HG02610 (cell line): ENCODE measurements around the gene SLC25A22.

Source experiments
- ATAC-seq: cut with Tn5 transposase; IDR thresholded peaks from one replicate; pipeline ENCODE4 v1.9.1; 2021; ENCODE audit warnings: mild to moderate bottlenecking, moderate library complexity; ENCODE audit not compliant: unreplicated experiment

Gene SLC25A22

DNA sequence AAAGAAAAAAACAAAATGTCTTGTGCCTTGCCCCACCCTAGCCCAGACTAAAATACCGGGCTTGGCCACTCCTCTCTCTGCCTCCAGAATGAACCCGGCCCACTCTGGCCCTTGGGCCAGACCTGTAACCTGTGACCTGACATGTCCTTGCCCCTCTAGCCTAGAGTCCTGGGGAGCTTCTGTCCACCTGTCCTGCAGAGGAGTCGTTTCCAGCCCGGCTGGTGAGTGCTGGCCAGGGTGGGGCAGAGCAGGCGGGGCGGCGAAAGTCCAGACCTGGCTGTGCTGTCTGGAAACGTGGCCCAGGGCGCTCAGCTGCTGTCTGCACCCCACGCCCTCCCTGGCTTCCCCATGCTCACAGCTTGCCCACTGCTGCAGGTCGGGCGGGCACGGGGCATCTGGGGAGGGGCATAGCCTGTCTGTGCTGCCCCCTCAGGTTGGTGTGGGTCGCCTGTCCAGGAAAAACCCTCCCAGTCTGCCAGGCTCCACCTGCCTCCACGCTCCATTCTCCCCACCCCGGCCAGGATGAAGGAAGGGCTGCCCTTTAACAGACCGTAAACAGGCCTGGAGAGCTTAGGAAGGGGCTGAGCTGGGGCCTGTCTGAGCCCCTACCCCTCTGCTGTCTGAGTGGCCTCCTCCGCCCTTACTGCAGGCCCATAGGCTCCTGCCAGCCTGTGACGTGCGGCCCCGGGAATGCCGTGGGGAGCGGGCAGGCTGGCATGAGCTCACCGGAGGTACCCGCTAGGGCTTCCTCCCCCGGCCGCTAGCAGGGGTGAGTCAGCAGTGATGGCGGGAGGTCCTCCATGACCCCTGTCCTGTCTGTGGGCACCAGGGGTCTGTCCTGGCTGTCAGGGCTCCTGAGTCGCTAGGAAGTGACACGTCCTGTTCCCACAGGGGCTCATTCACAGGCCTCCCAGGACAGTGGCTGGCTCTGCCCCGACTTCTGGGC lies 36.6 kb upstream of the SLC25A22 start:
- no peak for ATAC-seq

DNA sequence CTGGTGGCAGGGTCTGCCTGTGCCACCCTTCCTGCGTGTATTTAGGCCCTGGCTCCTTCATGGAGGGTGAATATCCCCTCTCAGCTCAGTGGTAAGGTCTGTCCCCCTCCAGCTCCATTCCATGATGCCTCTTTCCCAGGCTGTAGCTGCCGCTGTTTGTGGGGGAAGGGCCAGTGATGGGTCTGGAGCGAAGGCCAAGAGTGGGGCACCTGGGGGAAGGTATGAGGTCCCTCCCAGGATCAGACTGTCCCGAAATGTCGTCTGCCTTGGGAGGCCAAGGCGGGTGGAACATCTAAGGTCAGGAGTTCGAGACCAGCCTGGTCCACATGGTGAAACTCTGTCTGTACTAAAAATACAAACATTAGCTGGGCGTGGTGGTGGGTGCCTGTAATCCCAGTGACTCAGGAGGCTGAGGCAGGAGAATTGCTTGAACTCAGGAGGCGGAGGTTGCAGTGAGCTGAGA lies 35.8 kb upstream of the SLC25A22 start:
- no peak for ATAC-seq

DNA sequence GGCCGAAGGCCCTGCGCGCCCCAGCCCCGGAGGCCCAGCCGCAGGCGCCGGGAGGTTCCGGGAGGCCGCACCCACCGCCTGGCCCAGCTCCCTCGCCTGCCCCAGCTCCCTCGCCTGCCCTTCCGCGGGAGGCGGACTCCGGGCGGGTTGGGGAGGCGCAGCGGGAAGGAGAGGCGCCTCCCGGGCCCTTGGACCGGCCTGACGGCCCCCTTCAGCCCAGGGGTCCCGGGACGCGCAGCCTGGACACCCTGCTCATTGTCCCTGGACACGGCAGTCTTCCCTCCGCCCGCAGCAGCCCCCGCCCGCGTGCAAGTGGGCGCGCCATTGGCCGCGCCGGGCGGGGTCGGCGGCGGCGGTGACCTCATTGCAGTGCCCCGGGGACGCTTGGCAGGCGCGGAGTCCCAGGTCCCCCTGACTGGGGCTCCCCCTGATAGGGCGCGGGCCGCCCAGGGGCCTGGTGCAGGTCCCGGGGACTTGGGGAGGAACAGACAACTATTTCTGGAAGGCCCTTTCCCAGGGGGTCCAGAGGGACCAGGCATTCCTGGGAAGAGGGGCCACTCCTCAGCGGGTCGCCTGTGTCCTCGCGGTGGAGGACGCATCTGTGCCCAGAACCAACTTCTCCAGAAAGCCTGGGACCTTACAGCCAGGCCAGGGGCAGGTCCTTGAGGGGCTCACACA lies 35.2 kb upstream of the SLC25A22 start:
- ATAC-seq: no peak

DNA sequence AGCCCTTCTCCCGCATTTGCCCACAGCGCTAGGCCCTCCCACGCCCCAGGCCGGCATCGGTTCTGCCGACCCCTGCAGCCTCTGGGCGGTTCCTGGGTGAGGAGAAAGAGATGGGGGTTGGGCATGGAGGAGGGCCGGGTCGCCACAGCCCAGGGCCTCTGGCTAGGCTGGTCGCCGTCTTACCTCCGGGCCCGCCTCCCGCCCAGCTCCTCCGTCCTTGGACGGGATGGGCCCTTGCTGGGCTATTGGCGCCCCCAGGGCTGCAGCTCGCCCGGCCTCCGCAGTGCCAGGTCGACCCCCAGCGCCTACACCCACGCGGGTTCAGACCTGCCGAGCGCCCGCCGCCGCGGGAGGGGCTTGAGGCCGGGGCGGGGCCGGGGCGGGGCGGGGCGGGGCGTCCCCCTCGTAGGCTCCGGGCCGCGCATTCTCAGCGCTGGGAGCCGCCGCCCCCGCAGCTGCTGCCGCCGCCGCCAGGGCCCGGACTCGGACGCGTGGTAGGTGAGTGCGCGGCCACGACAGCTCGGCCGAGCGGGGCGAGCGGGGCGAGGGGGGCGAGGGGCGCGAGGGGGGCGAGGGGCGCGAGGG lies 34.5 kb upstream of the SLC25A22 start, which contains the start of gene CD151:
Gene CD151 (plus strand): TSS at position 424 of the 585 bp plus-strand sequence. CDS start 3,118 bp downstream, outside the sequence.
- ATAC-seq: no peak

DNA sequence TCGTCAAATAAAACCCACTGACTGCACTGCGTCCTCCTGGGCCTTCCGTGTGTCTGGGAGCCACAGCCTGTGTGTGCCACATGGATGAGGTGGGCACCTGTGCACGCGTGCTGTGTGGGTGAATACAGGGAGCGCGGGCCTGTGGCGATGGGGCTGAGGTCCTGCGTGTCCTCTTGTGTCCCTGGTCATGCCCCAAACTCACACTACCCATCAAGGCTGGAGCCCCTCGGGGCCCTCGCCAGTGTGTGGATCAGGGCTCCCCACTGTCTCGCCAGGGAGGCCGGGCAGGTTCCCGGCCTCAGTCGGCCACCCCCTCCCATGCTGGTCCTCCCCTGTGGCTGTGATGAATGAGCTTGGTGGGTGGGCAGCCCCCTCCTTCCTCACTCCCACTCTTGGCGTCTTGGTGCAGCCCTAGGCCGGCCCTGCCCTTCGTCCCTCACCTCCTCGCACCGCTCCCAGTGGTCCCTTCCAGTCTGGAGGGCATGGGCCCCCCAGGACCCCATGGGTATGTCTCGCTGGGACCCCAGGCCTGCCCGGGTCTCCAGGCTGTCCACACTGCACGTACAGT lies 34.0 kb upstream of the SLC25A22 start:
- ATAC-seq: no peak

DNA sequence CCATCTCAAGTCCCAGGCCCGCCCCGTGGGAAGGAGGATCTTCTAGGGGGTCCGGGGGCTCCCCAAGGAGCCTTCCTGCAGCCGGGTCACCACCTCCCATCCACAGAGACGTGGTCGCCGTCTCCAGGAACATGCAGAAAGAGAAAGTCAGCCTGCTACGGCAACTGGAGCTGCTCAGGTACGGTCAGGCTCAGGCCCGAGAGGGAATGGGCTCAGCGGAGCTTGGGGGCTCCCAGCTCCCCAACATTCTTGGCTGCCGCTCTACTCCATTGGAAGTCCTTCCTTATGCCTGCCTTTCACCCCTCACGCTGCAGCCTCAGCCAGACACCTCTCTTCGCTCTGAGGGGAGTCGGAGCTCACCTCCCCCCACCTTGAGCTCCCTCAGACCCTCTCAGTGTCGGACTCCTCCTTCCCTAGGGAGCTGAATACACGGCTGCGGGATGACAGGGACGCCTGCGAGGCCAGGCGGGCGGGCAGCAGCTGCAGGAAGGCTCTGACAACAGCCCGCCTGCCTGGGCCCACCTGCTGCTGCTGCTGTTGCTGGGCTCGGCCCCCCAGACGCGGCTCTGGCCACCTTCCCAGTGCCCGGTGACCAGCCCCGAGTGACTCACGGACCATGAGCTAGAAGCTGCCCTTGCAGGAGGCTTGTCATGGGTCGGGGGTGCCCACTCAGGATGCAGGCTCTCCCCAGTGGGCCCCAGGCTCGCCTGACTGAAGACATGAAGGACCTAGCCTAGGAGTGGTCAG lies 33.2 kb upstream of the SLC25A22 start:
- ATAC-seq: no peak

DNA sequence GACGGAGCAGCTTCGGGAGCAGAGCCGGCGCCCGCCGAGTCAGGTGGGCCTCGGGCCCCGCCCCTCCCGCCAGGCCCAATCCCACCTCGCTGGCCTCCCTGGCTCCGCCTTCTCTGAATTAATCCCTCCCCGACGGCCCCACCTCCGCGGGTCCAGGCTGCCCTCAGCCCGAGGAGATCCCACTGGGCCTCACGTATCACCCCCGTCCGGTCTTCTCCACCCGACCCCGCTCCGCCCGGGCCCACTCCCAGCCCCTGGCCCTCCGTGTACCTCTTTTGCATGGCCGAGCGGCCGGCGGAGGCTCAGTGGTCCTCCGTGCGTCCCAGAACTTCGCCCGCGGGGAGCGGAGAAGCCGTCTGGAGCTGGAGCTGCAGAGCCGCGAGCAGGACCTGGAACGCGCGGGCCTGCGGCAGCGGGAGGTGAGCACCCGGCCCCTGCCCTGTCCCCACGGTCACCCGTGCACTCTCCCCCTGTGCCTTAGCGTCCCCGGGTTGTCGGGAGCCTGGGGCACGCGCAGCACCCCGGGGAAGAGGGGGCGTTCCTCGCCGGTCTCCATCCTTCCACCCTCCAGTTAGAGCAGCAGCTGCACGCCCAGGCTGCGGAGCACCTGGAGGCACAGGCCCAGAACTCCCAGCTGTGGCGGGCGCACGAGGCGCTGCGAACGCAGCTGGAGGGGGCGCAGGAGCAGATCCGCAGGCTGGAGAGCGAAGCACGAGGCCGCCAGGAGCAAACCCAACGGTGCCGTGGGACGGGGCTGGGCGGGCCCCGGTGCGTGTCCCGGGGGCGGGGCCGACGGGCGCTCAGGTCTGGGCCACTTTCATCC lies 32.4 kb upstream of the SLC25A22 start:
- ATAC-seq: peak; percentile 30

DNA sequence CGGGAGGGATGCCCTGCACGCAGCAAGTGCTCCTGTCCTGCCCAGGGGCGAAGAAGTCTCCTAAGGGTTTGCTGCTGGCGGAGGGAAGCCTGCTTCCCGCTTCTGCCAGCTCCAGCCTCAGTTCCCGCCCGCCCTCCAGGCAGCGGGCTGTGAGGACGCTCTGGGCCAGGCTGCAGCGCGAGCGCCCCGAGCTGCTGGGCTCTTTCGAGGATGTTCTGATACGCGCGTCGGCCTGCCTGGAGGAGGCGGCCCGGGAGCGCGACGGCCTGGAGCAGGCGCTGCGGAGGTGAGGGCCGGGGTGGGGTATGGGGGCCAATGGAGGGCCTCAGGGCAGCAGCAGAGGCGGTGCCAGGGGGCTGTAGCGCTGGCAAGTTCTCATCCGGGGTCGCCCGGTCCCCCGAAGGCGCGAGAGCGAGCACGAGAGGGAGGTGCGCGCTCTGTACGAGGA lies 31.8 kb upstream of the SLC25A22 start:
- ATAC-seq: no peak

DNA sequence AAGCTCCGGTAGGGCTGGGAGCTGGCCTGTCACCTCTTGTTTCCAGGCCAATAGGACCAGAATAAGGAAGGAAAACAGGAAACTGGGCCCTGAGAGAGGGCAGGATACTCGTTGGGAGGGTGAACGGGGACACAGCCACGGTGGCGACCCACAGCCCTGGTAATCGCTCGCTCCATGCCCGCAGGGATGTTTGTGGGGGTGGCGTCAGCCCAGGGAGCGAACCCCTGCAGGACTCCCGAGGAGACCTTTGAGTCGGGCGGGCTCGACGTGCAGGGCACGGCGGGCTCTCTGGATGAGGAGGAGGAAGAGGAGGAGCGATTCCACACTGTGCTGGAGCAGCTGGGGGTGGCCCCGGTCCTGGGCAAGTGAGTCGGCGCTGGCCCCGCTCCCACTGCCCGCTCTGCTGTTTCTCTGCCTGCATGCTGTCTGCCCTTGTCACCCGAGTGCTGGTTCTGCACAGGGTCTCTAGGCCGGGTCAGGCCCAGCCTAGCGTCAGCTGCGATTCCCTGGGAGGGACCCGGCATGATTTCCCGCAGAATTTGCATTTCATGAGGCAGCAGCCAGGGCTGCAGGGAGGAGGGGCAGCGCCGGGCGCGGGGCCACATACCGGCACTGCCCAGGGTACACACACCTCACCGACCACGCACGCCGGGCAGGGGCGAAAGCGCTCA lies 31.2 kb upstream of the SLC25A22 start:
- no peak for ATAC-seq

DNA sequence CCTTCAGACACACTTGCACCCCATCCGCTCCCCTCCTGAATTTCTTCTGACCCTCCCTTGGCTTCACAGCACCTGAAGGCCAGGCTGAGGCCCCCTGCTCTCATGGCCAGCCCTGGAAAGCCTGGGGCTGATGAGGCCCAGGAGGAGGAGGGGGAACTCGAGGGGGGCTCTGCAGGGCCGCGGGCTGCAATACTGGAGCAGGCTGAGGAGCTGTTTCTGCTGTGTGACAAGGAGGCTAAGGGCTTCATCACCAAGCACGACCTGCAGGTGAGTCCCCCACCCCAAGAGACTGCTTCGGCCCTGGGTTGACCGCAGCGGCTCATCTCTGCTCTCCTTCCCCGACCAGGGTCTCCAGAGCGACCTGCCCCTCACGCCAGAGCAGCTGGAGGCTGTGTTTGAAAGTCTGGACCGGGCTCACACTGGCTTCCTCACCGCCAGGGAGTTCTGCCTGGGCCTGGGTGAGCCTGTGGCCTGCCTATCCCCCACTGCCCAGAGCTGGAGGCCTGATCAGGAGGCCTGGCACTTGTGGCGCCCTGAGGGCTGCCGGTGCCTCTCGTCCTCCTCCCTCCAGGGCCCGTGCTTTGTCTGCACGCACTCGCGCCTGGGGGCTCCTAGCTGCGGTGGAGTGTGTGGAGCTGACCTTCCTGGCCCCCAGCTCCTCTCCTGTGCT lies 30.6 kb upstream of the SLC25A22 start:
- ATAC-seq: no peak

DNA sequence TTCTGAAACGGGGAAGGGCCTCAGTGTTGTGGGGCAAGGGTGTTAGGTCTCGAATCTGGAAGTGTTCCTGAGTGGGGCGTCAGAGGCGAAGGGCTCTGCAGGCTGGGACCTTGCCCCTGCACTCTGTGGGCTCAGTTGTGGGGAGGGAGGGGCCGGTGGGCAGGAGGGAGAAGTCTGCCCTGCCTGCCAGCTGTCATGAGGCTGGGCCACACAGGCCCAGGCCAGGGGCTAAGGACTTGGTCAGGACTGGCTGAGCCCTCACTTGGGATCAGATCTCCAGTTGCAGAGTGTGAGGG lies 29.8 kb upstream of the SLC25A22 start, which contains the start of gene CRACR2B:
Gene CRACR2B (plus strand): TSS at position 23 of the 296 bp plus-strand sequence. CDS start 689 bp downstream, outside the sequence.
- no peak for ATAC-seq

DNA sequence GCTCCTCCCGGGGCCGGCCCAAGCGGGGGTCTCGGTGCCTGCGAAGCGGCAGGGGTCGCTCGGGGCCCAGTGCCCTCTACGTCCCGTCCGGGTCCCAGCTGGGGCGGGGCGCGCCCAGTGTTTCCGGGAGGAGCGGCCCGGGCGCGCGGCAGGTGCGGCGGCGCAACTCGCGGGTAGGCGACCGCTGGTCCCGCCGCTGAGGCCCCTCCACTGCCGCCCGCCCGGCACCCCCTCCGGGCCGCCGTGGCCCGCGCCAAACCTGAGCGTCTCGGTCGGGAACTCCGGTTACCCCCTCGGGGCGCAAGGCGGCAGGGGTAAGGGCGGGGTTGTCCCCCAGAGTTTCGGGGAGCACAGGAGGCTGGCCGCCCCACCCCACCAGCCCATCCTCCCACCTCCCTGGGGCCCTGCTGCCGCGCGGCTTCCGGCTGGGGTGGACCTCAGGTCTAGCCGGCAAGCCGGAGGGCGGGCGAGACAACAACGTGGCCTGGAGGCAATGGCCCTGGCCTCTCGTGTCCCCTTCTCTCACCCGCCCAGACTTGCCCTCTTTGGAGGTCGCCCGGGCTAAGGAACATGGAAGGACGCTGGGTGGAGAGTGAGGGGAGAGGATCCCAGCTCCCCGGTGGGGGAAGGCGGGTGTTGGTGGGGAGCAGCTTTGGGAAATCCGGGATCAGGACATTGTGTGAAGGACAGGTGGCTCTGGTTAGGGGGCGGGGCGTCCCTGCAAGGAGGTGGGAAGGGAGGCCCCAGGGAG lies 29.2 kb upstream of the SLC25A22 start:
- ATAC-seq: no peak

DNA sequence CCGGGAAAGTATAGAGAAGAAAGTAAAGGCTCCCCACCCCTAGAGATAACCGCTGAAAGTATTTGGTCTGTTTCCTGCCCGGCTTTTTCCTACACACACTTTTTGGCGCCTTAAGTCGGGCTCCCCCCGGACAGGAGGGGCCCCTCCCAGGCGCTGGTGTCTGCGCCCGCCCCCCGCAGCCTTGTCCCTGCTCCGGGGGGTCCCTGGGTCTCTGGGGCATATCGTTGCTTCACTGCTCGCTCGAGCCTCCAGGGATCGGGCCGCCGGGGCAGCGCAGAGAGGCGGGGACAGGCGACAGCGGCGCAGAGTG lies 28.7 kb upstream of the SLC25A22 start:
- no peak for ATAC-seq

DNA sequence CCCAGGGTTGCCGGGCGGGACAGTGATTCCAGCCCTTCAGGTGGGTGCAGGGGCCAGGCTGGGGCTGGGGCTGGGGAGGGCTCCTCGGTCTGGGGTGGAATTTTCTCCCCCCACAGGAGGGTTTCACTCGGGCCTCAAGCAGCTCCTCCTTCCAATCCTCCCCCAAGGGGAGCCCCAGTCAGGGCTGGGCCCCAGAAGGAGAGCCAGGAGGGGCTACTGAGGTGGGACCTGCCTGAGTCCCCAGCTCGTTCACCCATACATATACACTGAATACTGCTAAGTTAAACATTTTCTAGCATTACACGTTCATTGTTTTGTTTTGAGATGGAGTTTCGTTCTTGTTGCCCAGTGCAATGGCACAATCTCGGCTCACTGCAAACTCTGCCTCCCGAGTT lies 28.1 kb upstream of the SLC25A22 start:
- no peak for ATAC-seq

DNA sequence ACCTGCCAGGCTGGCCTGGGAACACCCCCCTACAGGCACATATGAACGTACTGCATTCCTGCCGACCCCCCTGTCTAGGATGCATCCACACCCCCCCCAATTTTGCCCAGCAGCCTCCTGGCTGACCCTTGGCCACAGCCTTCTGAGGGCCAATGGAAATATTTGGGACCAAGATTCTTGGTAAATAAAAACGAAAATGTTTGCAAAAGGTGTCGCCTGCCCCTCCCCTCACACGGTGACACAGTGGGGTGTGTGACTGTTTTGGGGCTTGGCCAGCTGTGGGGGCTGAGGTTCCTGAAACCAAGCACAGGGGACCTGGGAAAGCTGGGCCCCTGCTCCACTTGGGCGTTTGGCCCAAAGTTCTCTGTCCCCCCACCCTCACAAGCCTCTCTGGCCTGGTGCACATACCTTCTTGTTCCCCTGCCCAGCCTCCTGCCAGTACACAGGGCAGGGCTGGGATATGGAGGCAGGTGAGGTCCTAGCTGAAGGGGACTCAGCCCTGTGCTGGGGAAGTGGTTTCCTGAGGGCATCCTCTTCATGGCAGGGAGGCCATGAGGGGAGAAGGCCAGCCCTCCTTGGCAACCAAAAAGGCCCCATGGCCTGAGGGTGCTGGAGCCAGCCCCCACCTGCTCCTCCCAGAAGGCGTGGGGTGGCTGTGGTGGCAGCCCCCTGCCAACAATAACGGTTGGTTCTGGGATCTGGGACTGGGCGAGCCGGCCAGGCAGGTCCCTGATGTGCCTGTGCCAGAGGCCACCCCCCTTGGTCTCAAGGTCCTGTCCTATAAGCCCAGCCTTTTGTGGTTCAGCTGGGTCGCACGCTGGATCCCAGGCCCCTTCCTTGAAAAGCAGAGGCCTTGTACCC lies 27.5 kb upstream of the SLC25A22 start:
- no peak for ATAC-seq

DNA sequence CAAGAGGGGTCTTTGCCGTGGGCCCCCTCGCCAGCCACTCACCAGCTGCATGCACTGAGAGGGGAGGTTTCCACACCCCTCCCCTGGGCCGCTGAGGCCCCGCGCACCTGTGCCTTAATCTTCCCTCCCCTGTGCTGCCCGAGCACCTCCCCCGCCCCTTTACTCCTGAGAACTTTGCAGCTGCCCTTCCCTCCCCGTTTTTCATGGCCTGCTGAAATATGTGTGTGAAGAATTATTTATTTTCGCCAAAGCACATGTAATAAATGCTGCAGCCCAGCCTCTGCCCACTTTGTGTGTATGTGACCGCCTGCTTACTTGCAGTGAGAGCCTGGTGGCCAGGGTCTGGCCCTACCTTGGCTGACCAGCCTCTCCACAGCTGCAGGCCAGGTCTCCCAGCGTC lies 26.9 kb upstream of the SLC25A22 start:
- ATAC-seq: no peak

DNA sequence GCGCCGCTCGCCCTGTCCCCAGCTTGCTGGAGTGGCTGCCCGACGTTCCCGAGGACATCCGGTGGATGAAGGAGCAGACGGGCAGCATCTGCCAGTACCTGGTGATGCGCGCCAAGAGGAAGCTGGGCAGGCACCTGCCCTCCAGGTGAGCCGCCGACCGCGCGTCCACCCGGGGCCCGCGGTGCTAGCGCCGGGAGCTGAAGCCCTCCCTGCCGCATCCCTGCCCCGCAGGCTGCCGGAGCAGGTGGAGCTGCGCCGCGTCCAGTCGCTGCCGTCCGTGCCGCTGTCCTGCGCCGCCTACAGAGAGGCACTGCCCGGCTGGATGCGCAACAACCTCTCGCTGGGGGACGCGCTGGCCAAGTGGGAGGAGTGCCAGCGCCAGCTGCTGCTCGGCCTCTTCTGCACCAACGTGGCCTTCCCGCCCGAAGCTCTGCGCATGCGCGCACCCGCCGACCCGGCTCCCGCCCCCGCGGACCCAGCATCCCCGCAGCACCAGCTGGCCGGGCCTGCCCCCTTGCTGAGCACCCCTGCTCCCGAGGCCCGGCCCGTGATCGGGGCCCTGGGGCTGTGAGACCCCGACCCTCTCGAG lies 26.3 kb upstream of the SLC25A22 start:
- no peak for ATAC-seq
